IMR-90 (cell line): Measurements from ENCODE around the gene GPR152. TPM values are rescaled to one million over a fixed set of nuclear protein-coding genes. Genes with fewer than 3 reads are reported as not detected.
A peak's percentile ranks its signal among the peaks of the same experiment; 100 is the strongest.

ENCODE experiments used
- ATAC-seq: fragments of 200-7000 bp; cut with Tn5 transposase; 2 replicates; pipeline ENCODE4 v1.9.1; 2020; ENCODE audit warnings: low read depth, mild to moderate bottlenecking, moderate library complexity
- BruUV-seq: library from RNA; stranded (reverse); fragments of 400-500 nt; replicated peaks from 2 replicates; lab custom pipeline; 2021; lab: Mats Ljungman, UMichigan
- CTCF ChIA-PET: fragments of 300-600 bp; formaldehyde crosslinking; extraction: SDS; loops from one replicate; lab custom pipeline; 2021; ENCODE audit warnings: antibody characterized with exemption; lab: Yijun Ruan, JAX
- POLR2A ChIA-PET: fragments of 300-600 bp; sonication (Branson Sonifier 250); formaldehyde crosslinking; loops from one replicate; lab custom pipeline; 2022; ENCODE audit warnings: antibody characterized with exemption; ENCODE audit not compliant: unreplicated experiment; lab: Charles Lee
- DNase-seq: peaks from one replicate; pipeline ENCODE4 v3.0.0; 2013
- H2AFZ ChIP-seq: replicated peaks from 2 replicates; pipeline ENCODE3; 2013; ENCODE audit warnings: low read length, mild to moderate bottlenecking; ENCODE audit not compliant: poor library complexity
- H2AK5ac ChIP-seq: 2 replicates; pipeline ENCODE4 v1.6.1; 2013; ENCODE audit warnings: low read depth, low read length, inconsistent platforms
- H2AK9ac ChIP-seq: replicated peaks from 2 replicates; pipeline ENCODE3; 2013; ENCODE audit warnings: mild to moderate bottlenecking, low read depth, low read length, moderate library complexity; ENCODE audit not compliant: poor library complexity
- H2BK120ac ChIP-seq: 2 replicates; pipeline ENCODE4 v1.6.1; 2013; ENCODE audit warnings: low read depth, low read length, inconsistent platforms
- H2BK15ac ChIP-seq: 3 replicates; pipeline ENCODE4 v1.6.1; 2013; ENCODE audit warnings: low read depth, low read length, inconsistent platforms
- H2BK20ac ChIP-seq: 2 replicates; pipeline ENCODE4 v1.6.1; 2013; ENCODE audit warnings: low read depth, mild to moderate bottlenecking, inconsistent platforms, low read length, moderate library complexity
- H2BK5ac ChIP-seq: 2 replicates; pipeline ENCODE4 v1.6.1; 2013; ENCODE audit warnings: mild to moderate bottlenecking, low read depth, low read length, inconsistent platforms; ENCODE audit not compliant: poor library complexity, severe bottlenecking
- H3K14ac ChIP-seq: replicated peaks from 2 replicates; pipeline ENCODE4 v1.6.1; 2013; ENCODE audit warnings: low read depth, low read length, inconsistent platforms
- H3K18ac ChIP-seq: 2 replicates; pipeline ENCODE4 v1.6.1; 2013; ENCODE audit warnings: low read depth, low read length, control low read depth
- H3K23ac ChIP-seq: 2 replicates; pipeline ENCODE4 v1.6.1; 2013; ENCODE audit warnings: low read depth, low read length, inconsistent platforms
- H3K27ac ChIP-seq: 2 replicates; pipeline ENCODE4 v1.5.1; 2013; ENCODE audit warnings: mild to moderate bottlenecking, control low read depth, low read length; ENCODE audit not compliant: insufficient read depth
- H3K27me3 ChIP-seq: 2 replicates; pipeline ENCODE4 v1.6.1; 2013; ENCODE audit warnings: low read length; ENCODE audit not compliant: control insufficient read depth, insufficient read depth
- H3K36me3 ChIP-seq: 2 replicates; pipeline ENCODE4 v1.6.1; 2013; ENCODE audit warnings: low read length, mixed read lengths; ENCODE audit not compliant: control insufficient read depth, insufficient read depth
- H3K4ac ChIP-seq: 2 replicates; pipeline ENCODE4 v1.6.1; 2013; ENCODE audit warnings: low read depth, low read length, inconsistent platforms
- H3K4me1 ChIP-seq: 2 replicates; pipeline ENCODE4 v1.6.1; 2013; ENCODE audit warnings: low read length, mixed read lengths; ENCODE audit not compliant: control insufficient read depth, insufficient read depth
- H3K4me2 ChIP-seq: 2 replicates; pipeline ENCODE4 v1.6.1; 2013; ENCODE audit warnings: low read depth, mild to moderate bottlenecking, control low read depth, low read length, moderate library complexity
- H3K4me3 ChIP-seq: 2 replicates; pipeline ENCODE4 v1.5.1; 2013; ENCODE audit warnings: low read depth, mild to moderate bottlenecking, control low read depth, low read length, moderate library complexity; ENCODE audit not compliant: insufficient read depth
- H3K56ac ChIP-seq: 2 replicates; pipeline ENCODE4 v1.6.1; 2013; ENCODE audit warnings: low read length, inconsistent platforms; ENCODE audit not compliant: insufficient read depth; ENCODE audit errors: extremely low read depth
- H3K79me1 ChIP-seq, 2 experiments: 2 replicates each; pipeline ENCODE4 v1.6.1; 2013; ENCODE audit warnings: low read length in 2 of 2, inconsistent platforms in 1 of 2, low read depth in 1 of 2
- H3K9ac ChIP-seq: 2 replicates; pipeline ENCODE4 v1.6.1; 2013; ENCODE audit warnings: low read depth, low read length, control low read depth
- H3K9me1 ChIP-seq: 2 replicates; pipeline ENCODE4 v1.6.1; 2013; ENCODE audit warnings: low read length, inconsistent platforms; ENCODE audit not compliant: insufficient read depth
- H3K9me3 ChIP-seq: 2 replicates; pipeline ENCODE4 v1.6.1; 2013; ENCODE audit warnings: low read length; ENCODE audit not compliant: control insufficient read depth, insufficient read depth
- H4K20me1 ChIP-seq: 2 replicates; pipeline ENCODE4 v1.6.1; 2013; ENCODE audit warnings: low read length, inconsistent platforms; ENCODE audit not compliant: insufficient read depth
- H4K5ac ChIP-seq: 2 replicates; pipeline ENCODE4 v1.6.1; 2013; ENCODE audit warnings: mild to moderate bottlenecking, low read depth, low read length, control low read depth
- H4K8ac ChIP-seq, 2 experiments: 2 replicates each; pipeline ENCODE4 v1.6.1; 2013; ENCODE audit warnings: low read depth in 2 of 2, low read length in 2 of 2, control low read depth in 1 of 2, inconsistent platforms in 1 of 2
- H4K91ac ChIP-seq: 2 replicates; pipeline ENCODE4 v1.6.1; 2013; ENCODE audit warnings: low read depth, low read length, inconsistent platforms; ENCODE audit not compliant: insufficient read depth
- MAZ ChIP-seq: IDR thresholded peaks from 2 replicates; pipeline ENCODE4 v1.6.1; 2012; ENCODE audit warnings: low read depth, mild to moderate bottlenecking, low read length, improper control_type of control experiment, moderate library complexity, borderline replicate concordance
- POLR2A ChIP-seq: IDR thresholded peaks from 2 replicates; pipeline ENCODE4 v1.6.1; 2012; ENCODE audit warnings: mild to moderate bottlenecking, low read depth, low read length
- RAD21 ChIP-seq: IDR thresholded peaks from 2 replicates; pipeline ENCODE4 v1.6.1; 2012; ENCODE audit warnings: low read length, improper control_type of control experiment
- RCOR1 ChIP-seq: IDR thresholded peaks from 2 replicates; pipeline ENCODE4 v1.6.1; 2012; ENCODE audit warnings: mild to moderate bottlenecking, low read length, improper control_type of control experiment; ENCODE audit not compliant: insufficient replicate concordance
- USF2 ChIP-seq: fragments of 150-350 bp; IDR thresholded peaks from 2 replicates; pipeline ENCODE4 v1.6.1; 2017; ENCODE audit warnings: mild to moderate bottlenecking, antibody characterized with exemption, low read length, low read depth
- WGBS, 2 experiments: methylation state at CpG; one replicate each; pipeline versions ENCODE4 v1.1.5 to v1.1.7; 2013; ENCODE audit warnings: missing lambda C conversion rate in 2 of 2; ENCODE audit not compliant: insufficient read length in 1 of 2; ENCODE audit errors: extremely low coverage in 2 of 2; 5-methylcytosine and 5-hydroxymethylcytosine counted together
- dilution Hi-C: fragments of 300-500 bp; cut with HindIII; formaldehyde crosslinking; loops from one replicate; pipeline ENCODE4 v1.14.3; 2018; ENCODE audit warnings: low sequenced_read_pairs; ENCODE audit not compliant: unreplicated experiment
- in situ Hi-C: fragments of 300-500 bp; cut with MboI; formaldehyde crosslinking; loops from 3 replicates; pipeline ENCODE4 v1.14.3; 2019; ENCODE audit warnings: low sequenced_read_pairs, inconsistent platforms, mixed read lengths
- intact Hi-C: fragments of 100-400 bp; cut with micrococcal nuclease; formaldehyde crosslinking; loops from 2 replicates; pipeline ENCODE4 v1.10.0; 2022
- polyA plus RNA-seq, 3 experiments: library from polyadenylated mRNA; depleted of rRNA; stranded (reverse); fragments of >200 nt; gene quantifications; 2 replicates each; pipeline ENCODE4 v1.2.3, GENCODE V29; 2012; ENCODE audit warnings: low replicate concordance in 1 of 3
- total RNA-seq: library from RNA; depleted of rRNA; stranded (reverse); fragments of >200 nt; gene quantifications from 2 replicates; pipeline ENCODE4 v1.2.3, GENCODE V29; 2012

Gene GPR152
- total and polyA plus RNA-seq, 2 of the 4 experiments (the other 2 are of a cell fraction): not detected

- DNase-seq: peak; percentile 97
- TF ChIP-seq MAZ (0 out of 2 replicates have a peak, but pooled peaks have one; percentile 37), RCOR1 (no peak), RAD21 (no peak), POLR2A (peak; percentile 77), USF2 (peak; percentile 3; the same call in 1 of the 2 replicates)
- in situ Hi-C loops (no loop called here), dilution Hi-C loops (no loop called here), intact Hi-C loops (loop anchor here (5.0 kb wide), 1 partner anchor 61 kb away; no protein-coding TSS in a partner anchor)
- H3K23ac ChIP-seq: peak within 1 kb of the TSS; percentile 97
- peak within 1 kb of the TSS; percentile 87 for H2AK5ac ChIP-seq
- H2AK9ac ChIP-seq: peak within 1 kb of the TSS; percentile 85
- H3K36me3 ChIP-seq: peaks cover 7% of the 10 kb centered on the region
- no peaks in the 10 kb centered on the region for H3K9me3 ChIP-seq
- H2AFZ ChIP-seq: peak within 1 kb of the TSS; percentile 95
- H2BK15ac ChIP-seq: peak within 1 kb of the TSS; percentile 78; the same call in 2 of the 3 replicates
- peak within 1 kb of the TSS; percentile 57 for H3K9ac ChIP-seq
- H3K4me2 ChIP-seq: peak within 1 kb of the TSS; percentile 62
- ATAC-seq: peak; percentile 100
- peak within 1 kb of the TSS; percentile 99 for H3K4ac ChIP-seq
- no peaks in the 10 kb centered on the region; the same call in 1 of the 2 replicates for H4K20me1 ChIP-seq
- H3K9me1 ChIP-seq: peaks cover 15% of the 10 kb centered on the region
- peak within 1 kb of the TSS; percentile 100 for H3K14ac ChIP-seq
- ChIA-PET POLR2A (no interaction called here), CTCF (interaction anchor here (0.7 kb wide), 1 partner anchor 132 kb away, joined by 3 read pairs; no protein-coding TSS in a partner anchor)
- peak within 1 kb of the TSS; percentile 91 for H2BK20ac ChIP-seq
- peak within 1 kb of the TSS; percentile 62 for H3K56ac ChIP-seq
- WGBS, 2 experiments: 8% methylated on average over 19 of the region's 60 CpGs; no CpG with 5 or more reads in 1 of the 2 experiments
- peak within 1 kb of the TSS; percentile 49 for H3K4me3 ChIP-seq
- H4K5ac ChIP-seq: peak within 1 kb of the TSS; percentile 78
- H3K27ac ChIP-seq: peak within 1 kb of the TSS; percentile 69
- H4K91ac ChIP-seq: peak within 1 kb of the TSS; percentile 99
- no TSS peak for BruUV-seq
- peak within 1 kb of the TSS; percentile 63 for H2BK5ac ChIP-seq
- H3K4me1 ChIP-seq: peaks cover 3% of the 10 kb centered on the region; the same call in 1 of the 2 replicates
- H3K27me3 ChIP-seq: no peaks in the 10 kb centered on the region
- H4K8ac ChIP-seq: peak within 1 kb of the TSS; percentile 98 to 100
- H2BK120ac ChIP-seq: peak within 1 kb of the TSS; percentile 82
- peaks cover 14 to 38% of the 10 kb centered on the region in 2 experiments for H3K79me1 ChIP-seq
- H3K18ac ChIP-seq: peak within 1 kb of the TSS; percentile 61
Observed at GRCh38 chr11:67482827-67483798, 30.6 kb upstream of the GPR152 start, which contains the start of gene AIP. Gene AIP (plus strand): TSS chr11:67483026. CDS start chr11:67483159, 133 bp downstream.
